B cell (primary cell): ENCODE results near the gene TRMU. TPM values are rescaled to one million over a fixed set of nuclear protein-coding genes. Genes with fewer than 3 reads are reported as not detected.

Experiments
- ATAC-seq: fragments of 200-7000 bp; cut with Tn5 transposase; one replicate; pipeline ENCODE4 v1.10.0; 2021; ENCODE audit warnings: low read depth, mild to moderate bottlenecking, moderate number of reproducible peaks, moderate library complexity
- CTCF ChIA-PET: fragments of 350-600 bp; sonication (Branson Sonifier 250); formaldehyde crosslinking; loops from one replicate; lab custom pipeline; 2021; ENCODE audit warnings: antibody characterized with exemption, inconsistent platforms; lab: Charles Lee
- POLR2A ChIA-PET: fragments of 350-600 bp; sonication (Branson Sonifier 250); formaldehyde crosslinking; loops from one replicate; lab custom pipeline; 2021; ENCODE audit warnings: antibody characterized with exemption; lab: Charles Lee
- DNase-seq: peaks from one replicate; pipeline ENCODE4 v3.0.0; 2013
- H2AFZ ChIP-seq: 2 replicates; pipeline ENCODE4 v1.6.1; 2012; ENCODE audit warnings: mild to moderate bottlenecking, low read depth, low read length; ENCODE audit not compliant: insufficient read depth, poor library complexity, severe bottlenecking
- H3K27ac ChIP-seq, 2 donors: 1 replicate in 1 of 2; 2 replicates in 1 of 2; pipeline ENCODE4 v1.5.1; 2012 to 2013; ENCODE audit warnings: low read length in 2 of 2, mild to moderate bottlenecking in 2 of 2, moderate library complexity in 1 of 2
- H3K27me3 ChIP-seq, 4 experiments: fragments of 200-600 bp in 1 of 4; sonication (generic) in 1 of 4; replicated peaks in 1 of 4; 1 replicate in 2 of 4; 2 replicates in 2 of 4; pipeline versions ENCODE4 v1.6.1 to v1.7.0; 2013 to 2016; ENCODE audit warnings: low read length in 3 of 4, mild to moderate bottlenecking in 2 of 4, mixed read lengths in 1 of 4, moderate library complexity in 1 of 4; ENCODE audit not compliant: insufficient read depth in 4 of 4, control insufficient read depth in 3 of 4; ENCODE audit errors: control extremely low read depth in 1 of 4
- H3K36me3 ChIP-seq, 2 experiments: replicated peaks in 1 of 2; 1 replicate in 1 of 2; 2 replicates in 1 of 2; pipeline versions ENCODE4 v1.6.1 to v1.7.1; 2013; ENCODE audit warnings: low read length in 1 of 2; ENCODE audit not compliant: insufficient read depth in 2 of 2, control insufficient read depth in 1 of 2; ENCODE audit errors: control extremely low read depth in 1 of 2, extremely low read depth in 1 of 2
- H3K4me1 ChIP-seq, 2 donors: fragments of 200-600 bp in 1 of 2; sonication (generic) in 1 of 2; 1 replicate in 1 of 2; 2 replicates in 1 of 2; pipeline versions ENCODE4 v1.5.1 to v1.6.1; 2013 to 2017; ENCODE audit warnings: low read length in 2 of 2; ENCODE audit not compliant: control insufficient read depth in 2 of 2, insufficient read depth in 2 of 2
- H3K4me2 ChIP-seq: replicated peaks from 2 replicates; pipeline ENCODE3; 2012; ENCODE audit warnings: mild to moderate bottlenecking, low read depth, low read length; ENCODE audit not compliant: poor library complexity, severe bottlenecking
- H3K4me3 ChIP-seq, 5 experiments: fragments of 200-600 bp in 1 of 5; sonication (generic) in 1 of 5; 1 replicate in 3 of 5; 2 replicates in 2 of 5; pipeline versions ENCODE4 v1.5.1 to v1.7.0; 2011 to 2016; ENCODE audit warnings: low read length in 4 of 5, mild to moderate bottlenecking in 4 of 5, low read depth in 2 of 5, control low read depth in 1 of 5, moderate library complexity in 1 of 5; ENCODE audit not compliant: insufficient read depth in 1 of 5; ENCODE audit errors: control extremely low read depth in 1 of 5, extremely low read depth in 1 of 5
- H3K79me2 ChIP-seq: fragments of 200-600 bp; sonication (generic); one replicate; pipeline ENCODE4 v1.6.0; 2016; ENCODE audit warnings: low read length; ENCODE audit not compliant: control insufficient read depth, insufficient read depth
- H3K9ac ChIP-seq: fragments of 200-600 bp; sonication (generic); 2 replicates; pipeline ENCODE4 v1.6.1; 2017; ENCODE audit warnings: mild to moderate bottlenecking, low read length, moderate library complexity
- H3K9me3 ChIP-seq, 3 donors: one replicate each; pipeline versions ENCODE4 v1.6.1 to v1.7.1; 2013; ENCODE audit warnings: low read length in 2 of 3; ENCODE audit not compliant: control insufficient read depth in 2 of 3, insufficient read depth in 1 of 3; ENCODE audit errors: control extremely low read depth in 1 of 3
- H4K20me1 ChIP-seq: 2 replicates; pipeline ENCODE4 v1.6.0; 2012; ENCODE audit warnings: mild to moderate bottlenecking, low read length; ENCODE audit not compliant: insufficient read depth, control insufficient read depth, poor library complexity, severe bottlenecking
- H3K27ac Mint-ChIP-seq: one replicate; pipeline ENCODE4 v1.8.0; 2021; ENCODE audit warnings: mixed read lengths
- H3K27me3 Mint-ChIP-seq: one replicate; pipeline ENCODE4 v1.8.0; 2021; ENCODE audit warnings: mixed read lengths
- H3K4me1 Mint-ChIP-seq: one replicate; pipeline ENCODE4 v1.8.0; 2021; ENCODE audit warnings: mixed read lengths
- H3K4me3 Mint-ChIP-seq: one replicate; pipeline ENCODE4 v1.8.0; 2021; ENCODE audit warnings: mixed read lengths
- H3K9me3 Mint-ChIP-seq: one replicate; pipeline ENCODE4 v1.8.0; 2022; ENCODE audit warnings: mixed read lengths; ENCODE audit not compliant: insufficient read depth
- EZH2 ChIP-seq: IDR thresholded peaks from 2 replicates; pipeline ENCODE4 v1.6.1; 2012; ENCODE audit warnings: borderline replicate concordance, low read depth, mild to moderate bottlenecking, moderate library complexity, low read length; ENCODE audit not compliant: insufficient read depth, poor library complexity, severe bottlenecking
- WGBS: methylation state at CpG from one replicate; pipeline ENCODE4 v1.1.5; 2013; ENCODE audit warnings: missing lambda C conversion rate; ENCODE audit not compliant: insufficient coverage; 5-methylcytosine and 5-hydroxymethylcytosine counted together
- intact Hi-C: fragments of 100-400 bp; cut with micrococcal nuclease; formaldehyde crosslinking; loops from one replicate; pipeline ENCODE4 v1.10.0; 2022
- polyA plus RNA-seq: library from polyadenylated mRNA; depleted of rRNA; stranded (reverse); fragments of >200 nt; gene quantifications from 2 replicates; pipeline ENCODE4 v1.2.3, GENCODE V29; 2012
- total RNA-seq, 2 donors: library from RNA; stranded (reverse); fragments of 120-200 nt in 1 of 2; gene quantifications; 1 replicate in 1 of 2; 2 replicates in 1 of 2; pipeline versions ENCODE4 v1.2.3 to v1.2.4, GENCODE V29; 2013 to 2022
- TF ChIP-seq, protein P1 (sequence below): fragments of 200-600 bp; IDR thresholded peaks from one replicate; pipeline ENCODE4 v1.8.0; 2022; ENCODE audit warnings: antibody characterized with exemption, mild to moderate bottlenecking

The TRMU gene
- total and polyA plus RNA-seq, 2 donors (not counting 1 experiment from before 2014, with no cell fraction given), result 51.0 to 76.9 TPM

DNA sequence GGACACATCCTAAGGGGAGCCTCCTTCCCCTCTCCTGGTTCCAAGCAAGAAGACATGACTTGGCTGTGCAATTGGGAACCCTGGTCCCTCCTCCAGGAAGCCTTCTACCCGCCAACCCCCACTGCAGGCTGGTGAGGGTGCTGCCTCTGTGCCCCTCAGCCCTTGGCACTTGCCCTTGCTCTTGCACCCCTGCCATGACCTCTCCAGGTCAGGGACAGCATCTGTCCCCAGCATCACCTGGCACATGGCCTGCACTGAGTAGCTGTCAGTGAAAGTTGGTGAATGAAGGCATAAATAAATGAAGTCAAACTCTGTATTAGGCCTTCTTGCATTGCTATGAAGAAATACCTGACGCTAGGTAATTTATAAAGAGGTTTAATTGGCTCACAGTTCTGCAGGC, 40.7 kb upstream of the TRMU start:
- Histone ChIP-seq H3K4me3 (no peak overlapping the region), H3K79me2 (peaks cover 5% of the 10 kb centered on the region), H2AFZ (no peak overlapping the region), H3K27me3 (peaks cover 0 to 5% (median 2%) of the 10 kb centered on the region in 4 experiments), H3K4me2 (no peak overlapping the region), H3K9ac (no peak overlapping the region), H3K4me1 (peaks cover 29 to 40% of the 10 kb centered on the region in 2 donors), H3K9me3 (peaks cover 0 to 19% (median 0%) of the 10 kb centered on the region in 3 donors), H3K36me3 (peaks cover 0 to 2% of the 10 kb centered on the region in 2 experiments), H4K20me1 (no peaks in the 10 kb centered on the region), H3K27ac (no peak overlapping the region)
- Mint-ChIP-seq H3K27ac (peak overlapping the region; percentile 99), H3K4me1 (peaks cover 49% of the 10 kb centered on the region), H3K27me3 (no peaks in the 10 kb centered on the region), H3K4me3 (peak overlapping the region; percentile 85), H3K9me3 (no peaks in the 10 kb centered on the region)
- 96% methylated on average over 2 of the region's 2 CpGs for WGBS
- TF ChIP-seq, protein P1, sequence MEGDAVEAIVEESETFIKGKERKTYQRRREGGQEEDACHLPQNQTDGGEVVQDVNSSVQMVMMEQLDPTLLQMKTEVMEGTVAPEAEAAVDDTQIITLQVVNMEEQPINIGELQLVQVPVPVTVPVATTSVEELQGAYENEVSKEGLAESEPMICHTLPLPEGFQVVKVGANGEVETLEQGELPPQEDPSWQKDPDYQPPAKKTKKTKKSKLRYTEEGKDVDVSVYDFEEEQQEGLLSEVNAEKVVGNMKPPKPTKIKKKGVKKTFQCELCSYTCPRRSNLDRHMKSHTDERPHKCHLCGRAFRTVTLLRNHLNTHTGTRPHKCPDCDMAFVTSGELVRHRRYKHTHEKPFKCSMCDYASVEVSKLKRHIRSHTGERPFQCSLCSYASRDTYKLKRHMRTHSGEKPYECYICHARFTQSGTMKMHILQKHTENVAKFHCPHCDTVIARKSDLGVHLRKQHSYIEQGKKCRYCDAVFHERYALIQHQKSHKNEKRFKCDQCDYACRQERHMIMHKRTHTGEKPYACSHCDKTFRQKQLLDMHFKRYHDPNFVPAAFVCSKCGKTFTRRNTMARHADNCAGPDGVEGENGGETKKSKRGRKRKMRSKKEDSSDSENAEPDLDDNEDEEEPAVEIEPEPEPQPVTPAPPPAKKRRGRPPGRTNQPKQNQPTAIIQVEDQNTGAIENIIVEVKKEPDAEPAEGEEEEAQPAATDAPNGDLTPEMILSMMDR, result no peak
- no peak for TF ChIP-seq EZH2
- DNase-seq, result no peak
- intact Hi-C loops, result no loop called here
- no peak for ATAC-seq
- ChIA-PET CTCF (interaction anchor here (1.6 to 2.4 kb wide), 4 partner anchors 14 to 289 kb away, joined by 3 to 21 read pairs (median 8); no protein-coding TSS in a partner anchor), POLR2A (interaction anchor here (0.6 kb wide), 1 partner anchor 132 kb away, joined by 4 read pairs; no protein-coding TSS in a partner anchor)

DNA sequence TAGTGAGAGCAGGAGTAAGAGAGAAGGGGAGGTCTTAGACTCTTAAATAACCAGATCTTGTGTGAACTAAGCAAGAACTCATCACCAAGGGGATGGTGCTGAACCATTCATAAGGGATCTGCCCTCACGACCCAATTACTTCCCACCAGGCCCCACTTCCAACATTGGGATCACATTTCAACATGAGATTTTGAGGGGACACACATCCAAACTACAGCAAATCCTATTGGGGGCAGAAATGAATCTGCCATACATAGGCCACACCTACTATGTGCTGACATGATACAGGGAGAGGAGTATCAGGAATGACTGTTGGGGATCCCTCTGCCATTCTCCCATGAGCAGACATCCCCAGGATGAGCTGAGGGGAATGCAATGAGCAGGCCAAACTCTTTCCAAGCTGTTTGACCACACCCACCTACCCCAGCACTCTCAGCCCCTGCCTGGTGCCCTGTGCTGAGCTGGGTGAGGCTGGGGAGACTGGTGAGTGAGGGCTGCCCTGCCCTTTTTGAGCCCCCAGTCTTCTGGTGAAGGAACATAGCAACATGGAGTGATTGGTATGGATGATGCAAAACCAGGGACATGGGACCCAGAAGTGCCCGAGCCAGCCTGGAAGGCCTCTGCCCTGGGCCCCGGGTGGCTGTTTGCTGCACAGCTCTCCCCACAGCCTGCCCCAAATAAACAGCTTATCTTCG, 40.1 kb upstream of the TRMU start:
- 83% methylated on average over 4 of the region's 4 CpGs for WGBS

More for the DNA sequence above, 40.1 kb upstream of the TRMU start:
- Histone ChIP-seq H3K36me3 (peaks cover 0 to 2% of the 10 kb centered on the region in 2 experiments), H3K4me2 (peak overlapping the region; percentile 99), H3K27me3 (peaks cover 0 to 5% (median 2%) of the 10 kb centered on the region in 4 experiments), H3K4me3 (peak overlapping the region in 3 of 5 experiments; percentile 53 to 71 (median 63)), H3K27ac (peak overlapping the region; percentile 88 to 95), H3K4me1 (peaks cover 29 to 39% of the 10 kb centered on the region in 2 donors), H3K9ac (peak overlapping the region; percentile 72), H3K9me3 (peaks cover 0 to 19% (median 0%) of the 10 kb centered on the region in 3 donors), H2AFZ (peak overlapping the region; percentile 91), H3K79me2 (peaks cover 5% of the 10 kb centered on the region), H4K20me1 (no peaks in the 10 kb centered on the region)
- Mint-ChIP-seq H3K27me3 (no peaks in the 10 kb centered on the region), H3K4me3 (peak overlapping the region; percentile 85), H3K4me1 (peaks cover 44% of the 10 kb centered on the region), H3K27ac (peak overlapping the region; percentile 99), H3K9me3 (no peaks in the 10 kb centered on the region)
- ChIA-PET POLR2A (interaction anchor here (0.6 to 1.9 kb wide), 6 partner anchors 33 to 281 kb away, joined by 3 to 11 read pairs (median 4); partner anchors contain the start of genes CDPF1 and PKDREJ), CTCF (interaction anchor here (0.6 to 2.4 kb wide), 10 partner anchors 14 to 723 kb away, joined by 3 to 21 read pairs (median 4); partner anchors contain the start of genes PPARA and TTC38)
- intact Hi-C loops, result no loop called here
- ATAC-seq, result no peak
- peak; percentile 21 for DNase-seq
- TF ChIP-seq EZH2, result no peak
- TF ChIP-seq, protein P1, result no peak
